ENCODE results near the gene GRK3.
"Not testable (repeated sequence)": the region's sequence is repeated elsewhere in the genome, so short reads cannot be mapped to it uniquely, and the experiment has no call there.

GRK3 gene

DNA sequence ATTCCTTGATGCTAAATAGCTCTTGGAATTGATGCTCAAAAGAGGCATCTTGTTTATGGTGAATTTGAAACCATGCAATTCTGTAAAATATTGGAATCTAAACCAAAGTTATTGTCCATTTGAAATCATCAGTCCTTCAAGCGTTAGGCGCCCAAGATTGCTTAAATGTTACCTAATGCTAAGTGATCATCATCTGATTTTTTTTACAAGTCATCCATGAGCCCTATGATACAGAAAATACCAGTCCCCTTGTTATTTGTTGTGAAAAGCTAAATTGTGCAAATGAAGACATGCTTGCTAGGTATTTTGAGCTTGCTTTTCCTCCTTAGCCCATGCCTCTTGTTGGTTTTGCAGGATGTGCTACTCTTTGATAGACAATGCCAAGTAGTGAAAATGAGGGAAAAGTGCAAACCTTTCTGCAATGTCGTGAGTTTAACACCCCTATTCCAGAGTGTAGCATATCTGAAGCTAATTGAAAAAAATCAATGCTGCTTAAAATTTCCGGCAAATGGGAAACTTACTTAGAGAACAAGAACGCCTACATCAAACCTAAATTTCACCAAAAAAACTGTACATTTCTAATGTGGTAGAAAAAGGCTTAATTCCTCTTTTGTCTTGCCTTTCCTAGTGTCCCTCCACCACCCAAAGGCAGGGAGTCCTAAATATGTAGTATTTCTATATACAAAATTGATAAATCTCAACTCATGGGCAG is 1.9 kb downstream of the GRK3 start:
- peak overlapping the region; percentile 62 for H3K4me3 ChIP-seq (ENCODE audit: low read depth, low read length)
- TF ChIP-seq MAX (IDR thresholded peaks at IDR 0.05; ENCODE audit: low read depth, low read length) (no peak), MYC (IDR thresholded peaks at IDR 0.05; ENCODE audit: low read depth, low read length) (no peak), POLR2A (IDR thresholded peaks at IDR 0.05; ENCODE audit: extremely low read depth, insufficient read length) (no peak), CTCF (IDR thresholded peaks at IDR 0.05; ENCODE audit: low read depth, low read length) (no peak)
- no peak for DNase-seq (ENCODE audit: low read depth)

GRCh38 chr22:25566898-25567235 is 2.4 kb downstream of the GRK3 start:
- no peak for TF ChIP-seq MAX (IDR thresholded peaks at IDR 0.05; ENCODE audit: low read depth, low read length)
- no peak for TF ChIP-seq MYC (IDR thresholded peaks at IDR 0.05; ENCODE audit: low read depth, low read length)
- H3K4me3 ChIP-seq (ENCODE audit: low read depth, low read length), result peak overlapping the region; percentile 62
- peak; percentile 75 for DNase-seq (ENCODE audit: low read depth)

DNA sequence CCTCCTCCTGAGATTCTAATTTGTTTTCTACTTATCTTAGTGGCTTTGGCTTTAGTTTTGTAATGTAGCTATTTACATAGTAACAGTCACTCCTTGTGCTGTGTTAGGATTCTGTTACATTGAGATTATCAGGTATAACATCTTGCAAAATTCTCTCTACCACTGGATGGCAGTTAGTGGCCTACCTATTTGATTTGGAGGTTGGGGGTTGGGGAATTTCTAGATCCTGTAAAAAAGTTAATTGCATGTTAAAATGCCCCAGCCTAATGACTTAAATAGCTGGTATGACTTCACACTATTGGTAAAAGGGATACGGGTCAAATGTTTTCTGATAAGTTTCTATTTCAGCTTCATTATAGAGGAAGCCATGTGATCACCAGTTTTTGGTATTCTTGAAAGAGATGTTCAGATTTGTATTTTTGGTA is 2.8 kb downstream of the GRK3 start:
- TF ChIP-seq MAX (IDR thresholded peaks at IDR 0.05; ENCODE audit: low read depth, low read length), result no peak
- TF ChIP-seq POLR2A (IDR thresholded peaks at IDR 0.05; ENCODE audit: extremely low read depth, insufficient read length), result no peak
- TF ChIP-seq CTCF (IDR thresholded peaks at IDR 0.05; ENCODE audit: low read depth, low read length), result no peak
- TF ChIP-seq MYC (IDR thresholded peaks at IDR 0.05; ENCODE audit: low read depth, low read length), result no peak
- H3K4me3 ChIP-seq (ENCODE audit: low read depth, low read length), result peak overlapping the region; percentile 34
- DNase-seq (ENCODE audit: low read depth), result no peak

DNA sequence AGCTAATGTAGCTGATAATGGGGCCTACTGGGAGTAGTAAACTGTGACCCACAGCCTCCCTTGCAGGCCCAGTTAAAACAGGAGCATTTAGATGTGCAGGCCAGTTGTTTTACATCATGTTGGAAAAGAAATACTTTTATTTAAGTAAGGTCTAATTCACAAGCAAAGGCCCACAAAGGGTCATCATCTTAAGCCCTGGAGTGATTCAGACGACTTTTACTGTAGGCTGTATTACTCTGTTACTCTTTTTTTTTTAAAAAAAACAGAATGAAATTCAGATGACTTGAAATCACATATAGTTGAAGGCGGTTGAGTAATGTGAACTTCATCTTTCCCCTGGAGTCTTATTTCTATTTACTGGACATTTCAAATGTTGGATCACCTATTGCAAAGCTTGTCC is 3.6 kb downstream of the GRK3 start:
- H3K4me3 ChIP-seq (ENCODE audit: low read depth, low read length), result not testable (repeated sequence)

GRCh38 chr22:25569361-25569760 is 4.9 kb downstream of the GRK3 start:
- TF ChIP-seq MAX (IDR thresholded peaks at IDR 0.05; ENCODE audit: low read depth, low read length), result no peak
- peak; percentile 17 for DNase-seq (ENCODE audit: low read depth)
- no peak overlapping the region for H3K4me3 ChIP-seq (ENCODE audit: low read depth, low read length)

More for the DNA sequence above, 3.6 kb downstream of the GRK3 start:
- DNase-seq (ENCODE audit: low read depth), result not testable (repeated sequence)

- H3K4me3 ChIP-seq (ENCODE audit: low read depth, low read length), result no peak overlapping the region
- TF ChIP-seq MYC (IDR thresholded peaks at IDR 0.05; ENCODE audit: low read depth, low read length) (no peak), POLR2A (IDR thresholded peaks at IDR 0.05; ENCODE audit: extremely low read depth, insufficient read length) (no peak), MAX (IDR thresholded peaks at IDR 0.05; ENCODE audit: low read depth, low read length) (no peak), CTCF (IDR thresholded peaks at IDR 0.05; ENCODE audit: low read depth, low read length) (no peak)
- peak; percentile 81 for DNase-seq (ENCODE audit: low read depth)
Observed at GRCh38 chr22:25569983-25570382, 5.5 kb downstream of the GRK3 start.

DNA sequence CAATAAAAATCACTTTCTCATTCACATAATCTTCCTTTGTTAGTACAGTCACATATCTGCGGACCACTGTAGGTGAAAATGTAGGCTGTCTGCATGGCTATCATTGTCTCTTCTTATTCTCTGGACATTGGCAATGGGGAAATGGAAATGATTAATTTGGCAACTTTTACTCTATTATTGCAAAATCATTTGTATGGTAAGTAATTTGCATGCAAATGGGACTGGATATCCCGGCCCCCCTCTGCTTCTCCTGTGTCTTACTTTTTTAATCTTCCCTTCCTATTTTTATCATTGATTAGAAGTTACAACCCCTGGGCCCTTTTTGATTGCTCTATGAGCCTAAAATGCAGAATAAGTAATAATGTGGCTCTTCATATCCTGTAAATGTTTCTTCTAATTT is 6.0 kb downstream of the GRK3 start:
- H3K4me3 ChIP-seq (ENCODE audit: low read depth, low read length), result no peak overlapping the region
- DNase-seq (ENCODE audit: low read depth), result peak; percentile 19
- TF ChIP-seq MAX (IDR thresholded peaks at IDR 0.05; ENCODE audit: low read depth, low read length), result no peak
- TF ChIP-seq MYC (IDR thresholded peaks at IDR 0.05; ENCODE audit: low read depth, low read length), result no peak
- no peak for TF ChIP-seq CTCF (IDR thresholded peaks at IDR 0.05; ENCODE audit: low read depth, low read length)
- TF ChIP-seq POLR2A (IDR thresholded peaks at IDR 0.05; ENCODE audit: extremely low read depth, insufficient read length), result no peak

- H3K4me3 ChIP-seq (ENCODE audit: low read depth, low read length); DNase-seq (ENCODE audit: low read depth): not testable (repeated sequence)
Observed at GRCh38 chr22:25571969-25572707, 7.7 kb downstream of the GRK3 start.
